Panc1 (cell line): ENCODE results near the gene PLAC8. TPM values are rescaled to one million over a fixed set of nuclear protein-coding genes. Genes with fewer than 3 reads are reported as not detected.
A peak's percentile ranks its signal among the peaks of the same experiment; 100 is the strongest.

Experiments
- ATAC-seq: fragments of 200-7000 bp; cut with Tn5 transposase; 2 replicates; pipeline ENCODE4 v1.9.1; 2020; ENCODE audit warnings: mild to moderate bottlenecking, moderate library complexity
- BruUV-seq: library from RNA; stranded (reverse); fragments of 400-500 nt; replicated peaks from 2 replicates; lab custom pipeline; 2021; lab: Mats Ljungman, UMichigan
- CTCF ChIA-PET: fragments of 300-600 bp; sonication (Branson Sonifier 250); formaldehyde crosslinking; loops from one replicate; lab custom pipeline; 2022; ENCODE audit warnings: antibody characterized with exemption; lab: Charles Lee
- POLR2A ChIA-PET: fragments of 300-600 bp; sonication (Branson Sonifier 250); formaldehyde crosslinking; loops from one replicate; lab custom pipeline; 2022; ENCODE audit warnings: antibody characterized with exemption; lab: Charles Lee
- DNase-seq: peaks from one replicate; pipeline ENCODE4 v3.0.0-alpha.2; 2010; ENCODE audit warnings: low read depth, low spot score
- H3K27ac ChIP-seq: 2 replicates; pipeline ENCODE4 v1.5.1; 2011; ENCODE audit warnings: mild to moderate bottlenecking, low read length, inconsistent platforms
- H3K27me3 ChIP-seq: fragments of 200-500 bp; sonication (Bioruptor generic); 2 replicates; pipeline ENCODE4 v1.6.0; 2014; ENCODE audit warnings: low read length, inconsistent platforms; ENCODE audit not compliant: control insufficient read depth, insufficient read depth
- H3K36me3 ChIP-seq: fragments of 200-500 bp; sonication (Bioruptor generic); 2 replicates; pipeline ENCODE4 v1.5.1; 2014; ENCODE audit warnings: inconsistent platforms, mild to moderate bottlenecking, low read length, moderate library complexity; ENCODE audit not compliant: control insufficient read depth, insufficient read depth
- H3K4me1 ChIP-seq: 2 replicates; pipeline ENCODE4 v1.5.1; 2011; ENCODE audit warnings: inconsistent platforms, mild to moderate bottlenecking, low read length, moderate library complexity; ENCODE audit not compliant: control insufficient read depth, insufficient read depth
- H3K4me3 ChIP-seq, 2 experiments: 2 replicates each; pipeline ENCODE4 v1.5.1; 2011 to 2012; ENCODE audit warnings: low read depth in 2 of 2, low read length in 2 of 2, mild to moderate bottlenecking in 2 of 2, inconsistent platforms in 1 of 2, moderate library complexity in 1 of 2
- H3K9me3 ChIP-seq: fragments of 200-500 bp; sonication (Bioruptor generic); 2 replicates; pipeline ENCODE4 v1.5.1; 2014; ENCODE audit warnings: low read depth, mild to moderate bottlenecking, inconsistent platforms, low read length, moderate library complexity; ENCODE audit not compliant: control insufficient read depth, insufficient read depth
- CTCF ChIP-seq: fragments of 450-650 bp; IDR thresholded peaks from 2 replicates; pipeline ENCODE4 v1.5.1; 2017; ENCODE audit warnings: mild to moderate bottlenecking
- POLR2AphosphoS5 ChIP-seq: IDR thresholded peaks from 2 replicates; pipeline ENCODE4 v1.6.1; 2012; ENCODE audit warnings: mild to moderate bottlenecking, low read depth, low read length, moderate library complexity
- REST ChIP-seq, 2 experiments: IDR thresholded peaks; 2 replicates each; pipeline ENCODE4 v1.6.1; 2011 to 2012; ENCODE audit warnings: low read depth in 2 of 2, control low read depth in 1 of 2, low read length in 1 of 2, mild to moderate bottlenecking in 1 of 2, moderate library complexity in 1 of 2; ENCODE audit not compliant: insufficient read depth in 1 of 2
- SIN3A ChIP-seq: IDR thresholded peaks from 2 replicates; pipeline ENCODE4 v1.6.1; 2012; ENCODE audit warnings: low read depth, mild to moderate bottlenecking, low read length, moderate library complexity, borderline replicate concordance; ENCODE audit not compliant: insufficient read depth
- TCF7L2 ChIP-seq: IDR thresholded peaks from 2 replicates; pipeline ENCODE4 v1.6.1; 2011; ENCODE audit warnings: mild to moderate bottlenecking, low read depth, low read length, inconsistent platforms
- in situ Hi-C: cut with HindIII; loops from 2 replicates; pipeline ENCODE4 v1.10.0; 2016; ENCODE audit warnings: low sequenced_read_pairs, low pct_unique_long_range_greater_than_20kb
- intact Hi-C: fragments of 100-400 bp; cut with micrococcal nuclease; formaldehyde crosslinking; loops from one replicate; pipeline ENCODE4 v1.10.0; 2022; ENCODE audit not compliant: unreplicated experiment
- total RNA-seq: library from RNA; stranded (reverse); gene quantifications from one replicate; pipeline ENCODE4 v1.2.1, GENCODE V29; 2021; ENCODE audit not compliant: unreplicated experiment

The PLAC8 gene
- total RNA-seq, 1 experiment from 2014 or later = 154 TPM

GRCh38 chr4:83150653-83151330 lies 36.3 kb upstream of the PLAC8 start:
- peaks cover 16% of the 10 kb centered on the region for H3K4me1 ChIP-seq
- intact Hi-C loops = no loop called here
- in situ Hi-C loops = no loop called here
- H3K27ac ChIP-seq = peak overlapping the region; percentile 87
- ATAC-seq = peak; percentile 91
- peak overlapping the region in 1 of 2 experiments; percentile 31; a peak in 1 of 4 replicates for H3K4me3 ChIP-seq
- ChIA-PET CTCF (no interaction called here), POLR2A (interaction anchor here (0.5 kb wide), 1 partner anchor 67 kb away, joined by 3 read pairs; no protein-coding TSS in a partner anchor)
- no TSS peak for BruUV-seq
- H3K36me3 ChIP-seq = no peaks in the 10 kb centered on the region
- TF ChIP-seq TCF7L2 = no peak
- TF ChIP-seq CTCF = no peak
- no peak for TF ChIP-seq SIN3A
- TF ChIP-seq REST (IDR thresholded peaks at IDR 0.05; ENCODE audit: insufficient read depth in 1 of 2, low read depth in 2 of 2, low read length in 1 of 2) = no peak
- TF ChIP-seq POLR2AphosphoS5 = no peak
- no peaks in the 10 kb centered on the region for H3K9me3 ChIP-seq
- no peak for DNase-seq
- H3K27me3 ChIP-seq = no peaks in the 10 kb centered on the region

GRCh38 chr4:83149865-83150652 lies 35.5 kb upstream of the PLAC8 start:
- in situ Hi-C loops = no loop called here
- H3K27me3 ChIP-seq = no peaks in the 10 kb centered on the region
- peak overlapping the region; percentile 87 for H3K27ac ChIP-seq
- peak overlapping the region in 1 of 2 experiments; percentile 31; a peak in 2 of 4 replicates for H3K4me3 ChIP-seq
- ChIA-PET POLR2A (no interaction called here), CTCF (no interaction called here)
- intact Hi-C loops = no loop called here
- BruUV-seq = no TSS peak
- peaks cover 16% of the 10 kb centered on the region for H3K4me1 ChIP-seq
- TF ChIP-seq POLR2AphosphoS5 (no peak), TCF7L2 (peak; percentile 84)
- peak; percentile 74 for ATAC-seq
- H3K9me3 ChIP-seq = no peaks in the 10 kb centered on the region
- DNase-seq = no peak
- H3K36me3 ChIP-seq = no peaks in the 10 kb centered on the region
